GM12892 (cell line): ENCODE results near the gene LRRC75A.
"Not testable (repeated sequence)": the region's sequence is repeated elsewhere in the genome, so short reads cannot be mapped to it uniquely, and the experiment has no call there.

Experiments used
- DNase-seq: peaks from one replicate; pipeline ENCODE4 v3.0.0; 2011; ENCODE audit not compliant: insufficient read length
- FAIRE-seq: peaks from 2 replicates; lab custom pipeline; 2011; peaks lifted over from hg19 to GRCh38; lab: Jason Lieb, UNC
- POLR2A ChIP-seq: IDR thresholded peaks from 2 replicates; pipeline ENCODE4 v1.6.1; 2011; ENCODE audit warnings: low read depth, low read length, control low read depth
- POLR2AphosphoS5 ChIP-seq: IDR thresholded peaks from 2 replicates; pipeline ENCODE4 v1.6.1; 2011; ENCODE audit warnings: low read depth, low read length, control low read depth
- TAF1 ChIP-seq: IDR thresholded peaks from 2 replicates; pipeline ENCODE4 v1.6.1; 2011; ENCODE audit warnings: low read depth, mild to moderate bottlenecking, control low read depth, low read length, borderline replicate concordance

Gene LRRC75A

DNA sequence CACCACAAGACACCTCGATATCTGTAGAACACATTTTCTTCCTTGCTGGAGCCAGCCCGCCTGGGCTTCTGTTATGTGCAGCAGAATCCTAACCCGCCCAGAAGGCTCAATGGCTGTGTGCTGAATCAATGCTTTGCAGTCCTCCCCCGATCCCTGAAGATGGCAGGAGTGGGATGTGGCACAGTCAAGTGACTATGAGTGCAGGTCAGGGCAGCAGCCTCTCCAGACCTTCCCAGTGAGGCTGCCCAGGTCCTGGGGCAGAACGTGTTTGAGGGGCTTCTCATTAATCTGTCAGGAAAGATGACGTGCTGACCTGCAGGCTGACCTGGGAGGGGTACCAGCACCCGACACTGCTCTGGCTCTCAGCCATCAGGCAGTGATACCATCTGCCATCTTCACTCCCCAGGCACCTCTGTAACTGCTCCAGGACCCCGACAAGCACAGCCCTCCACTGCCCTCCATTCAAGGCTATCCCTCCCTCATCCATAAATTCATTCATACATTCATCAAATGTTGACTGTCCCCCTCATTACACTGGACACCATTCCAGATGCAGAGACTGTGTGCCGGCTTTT is 35.2 kb downstream of the LRRC75A start:
- DNase-seq, result no peak
- no peak for FAIRE-seq
- no peak for TF ChIP-seq POLR2AphosphoS5
- TF ChIP-seq POLR2A, result no peak
- TF ChIP-seq TAF1, result no peak

DNA sequence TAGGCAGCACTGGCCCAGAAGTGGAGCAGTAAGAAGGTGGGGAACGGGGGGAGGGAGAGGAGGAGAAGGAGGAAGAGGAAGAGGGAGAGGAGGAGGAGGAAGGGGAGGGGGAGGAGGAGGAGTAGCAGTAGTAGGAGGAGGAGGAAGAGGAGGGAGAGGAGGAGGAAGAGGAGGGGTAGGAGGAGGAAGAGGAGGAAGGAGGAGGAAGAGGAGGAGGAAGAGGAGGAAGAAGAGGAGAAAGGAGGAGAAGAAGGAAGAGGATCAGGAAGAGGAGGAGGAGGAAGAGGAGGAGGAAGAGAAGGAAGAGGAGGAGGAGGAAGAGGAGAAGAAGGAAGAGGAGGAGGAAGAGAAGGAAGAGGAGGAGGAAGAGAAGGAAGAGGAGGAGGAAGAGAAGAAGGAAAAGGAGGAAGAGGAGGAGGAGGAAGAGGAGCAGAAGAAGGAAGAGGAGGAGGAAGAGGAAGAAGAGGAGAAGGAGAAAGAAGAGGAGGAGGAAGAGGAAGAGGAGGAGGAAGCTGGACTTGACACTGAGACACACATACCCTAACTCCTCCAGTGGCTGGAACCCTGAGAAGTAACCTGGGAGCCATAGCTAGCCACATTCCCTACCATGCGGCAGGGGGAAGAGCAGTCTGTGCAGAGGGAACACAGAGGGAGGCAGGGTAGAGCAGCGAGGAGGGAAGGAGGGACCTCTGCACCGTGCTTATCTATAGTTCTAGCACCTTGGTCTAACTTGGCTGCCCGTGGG is 35.8 kb downstream of the LRRC75A start:
- DNase-seq (no peak), FAIRE-seq (no peak)
- TF ChIP-seq TAF1 (no peak), POLR2AphosphoS5 (no peak), POLR2A (no peak)

DNA sequence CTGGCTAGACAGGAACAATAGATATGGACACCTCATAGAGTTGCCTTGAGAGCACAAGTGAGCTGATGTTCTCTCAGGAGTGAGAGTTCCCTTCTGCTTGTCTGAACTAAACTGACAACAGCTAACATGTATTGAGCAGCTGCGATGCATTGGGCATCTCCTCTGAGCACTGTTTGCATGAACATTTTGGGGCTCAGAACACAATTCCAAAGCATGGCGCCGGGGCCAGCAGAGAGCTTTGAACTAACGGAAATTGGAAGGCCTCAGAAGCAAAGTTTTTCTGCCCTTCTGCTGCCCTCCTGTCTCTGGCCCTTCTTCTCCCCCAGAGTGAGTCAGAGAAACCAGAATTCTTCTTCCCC is 38.5 kb downstream of the LRRC75A start:
- peak; percentile 42 for FAIRE-seq

DNA sequence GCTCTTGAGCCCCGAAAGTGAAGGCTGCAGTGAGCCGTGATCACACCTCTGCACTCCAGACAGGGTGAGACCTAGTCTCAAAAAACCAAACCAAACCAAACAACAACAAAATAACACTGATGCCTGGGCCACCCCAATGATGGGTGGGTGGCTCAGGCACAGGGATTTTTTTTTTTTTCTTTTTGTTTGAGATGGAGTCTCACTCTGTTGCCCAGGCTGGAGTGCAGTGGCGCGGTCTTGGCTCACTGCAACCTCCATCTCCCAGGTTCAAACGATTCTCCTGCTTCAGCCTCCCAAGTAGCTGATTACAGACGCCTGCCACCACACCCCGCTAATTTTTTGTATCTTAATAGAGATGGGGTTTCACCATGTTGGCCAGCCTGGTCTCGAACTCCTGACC is 39.7 kb downstream of the LRRC75A start:
- DNase-seq, FAIRE-seq: not testable (repeated sequence)

More for the DNA sequence above, 38.5 kb downstream of the LRRC75A start:
- TF ChIP-seq POLR2AphosphoS5 (no peak), POLR2A (no peak), TAF1 (no peak)
- DNase-seq, result no peak

DNA sequence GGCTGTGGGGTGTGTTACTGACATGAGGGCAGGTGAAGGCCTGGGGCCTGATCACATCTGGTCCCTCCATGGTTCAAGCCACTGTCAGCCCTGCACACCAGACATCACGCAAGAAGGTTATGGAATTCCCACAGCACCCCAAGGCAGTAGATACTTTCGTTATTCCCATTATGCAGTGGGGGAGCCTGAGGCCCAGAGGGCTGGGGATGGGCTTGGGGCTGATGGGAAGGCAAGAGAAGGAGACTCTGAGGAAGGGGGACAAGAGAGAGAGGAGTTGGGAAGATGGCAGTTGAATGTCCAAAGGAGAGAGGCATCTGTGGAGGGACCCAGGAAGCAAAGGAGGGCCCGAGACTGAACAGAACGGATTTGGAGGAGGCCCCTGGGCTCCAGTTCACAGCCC is 42.0 kb downstream of the LRRC75A start:
- TF ChIP-seq POLR2A (no peak), POLR2AphosphoS5 (no peak), TAF1 (no peak)
- DNase-seq (no peak), FAIRE-seq (no peak)

DNA sequence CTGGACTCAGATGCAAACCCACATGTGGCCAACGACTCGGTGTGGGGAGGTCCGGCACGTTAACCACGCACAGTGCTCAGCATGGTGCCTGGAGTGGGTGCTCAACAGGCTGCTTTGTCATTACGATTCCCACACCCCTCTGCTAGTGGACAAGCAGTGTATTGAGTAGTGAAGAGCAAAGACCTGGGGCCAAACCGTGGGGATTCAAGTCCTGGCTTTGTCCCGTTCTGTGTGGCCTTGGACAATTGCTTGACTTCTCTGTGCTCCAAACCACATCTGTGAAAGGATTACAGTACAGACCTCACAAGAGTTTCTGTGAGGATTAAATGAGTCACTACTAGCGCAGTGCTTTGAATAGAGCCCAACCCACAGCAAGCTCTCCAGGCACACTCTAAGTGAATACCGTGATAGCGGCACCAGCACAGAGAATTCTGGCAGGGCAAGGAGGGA is 42.8 kb downstream of the LRRC75A start:
- FAIRE-seq, result no peak
- DNase-seq, result no peak
- TF ChIP-seq POLR2A (no peak), POLR2AphosphoS5 (no peak), TAF1 (no peak)

DNA sequence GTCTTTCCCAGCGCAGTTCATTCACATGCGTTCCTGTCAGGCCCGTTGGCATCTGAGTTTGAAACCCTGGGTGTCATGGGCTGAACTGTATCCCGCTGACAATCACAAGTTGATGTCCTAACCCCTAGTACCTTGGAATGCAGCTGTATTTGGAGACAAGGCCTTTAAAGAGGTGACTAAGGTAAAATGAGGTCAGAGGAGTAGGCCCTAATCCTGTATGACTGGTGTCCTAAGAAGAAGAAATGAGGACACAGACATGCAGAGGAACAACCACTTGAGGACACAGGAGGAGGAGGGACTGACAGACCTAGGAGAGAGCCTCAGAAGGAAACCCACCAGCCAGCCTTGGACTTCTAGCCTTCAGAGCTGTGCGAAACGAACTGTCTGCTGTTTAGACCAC is 43.5 kb downstream of the LRRC75A start:
- no peak for FAIRE-seq
- no peak for TF ChIP-seq POLR2A
- TF ChIP-seq TAF1, result no peak
- TF ChIP-seq POLR2AphosphoS5, result no peak
- no peak for DNase-seq

DNA sequence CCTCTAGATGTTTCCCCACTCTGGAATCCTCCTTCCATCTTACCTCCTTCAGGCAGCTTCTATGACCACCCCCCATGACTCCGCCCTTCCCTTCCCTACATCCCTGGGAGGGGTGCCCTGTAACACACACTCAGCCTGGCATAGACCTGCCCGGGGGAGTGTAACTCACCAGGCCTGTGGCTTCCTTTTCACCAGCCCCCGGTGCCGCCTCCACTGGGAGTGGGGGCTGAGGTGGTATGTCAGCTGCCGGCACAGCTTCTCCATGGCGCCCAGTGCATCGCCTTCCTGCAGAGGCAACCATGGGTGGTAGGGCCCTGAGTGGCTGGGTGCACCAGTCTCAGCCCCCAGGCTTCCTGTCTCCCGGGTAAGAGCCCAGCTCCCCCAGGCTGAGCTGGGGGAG is 44.3 kb downstream of the LRRC75A start:
- no peak for DNase-seq
- no peak for FAIRE-seq
- no peak for TF ChIP-seq POLR2A

DNA sequence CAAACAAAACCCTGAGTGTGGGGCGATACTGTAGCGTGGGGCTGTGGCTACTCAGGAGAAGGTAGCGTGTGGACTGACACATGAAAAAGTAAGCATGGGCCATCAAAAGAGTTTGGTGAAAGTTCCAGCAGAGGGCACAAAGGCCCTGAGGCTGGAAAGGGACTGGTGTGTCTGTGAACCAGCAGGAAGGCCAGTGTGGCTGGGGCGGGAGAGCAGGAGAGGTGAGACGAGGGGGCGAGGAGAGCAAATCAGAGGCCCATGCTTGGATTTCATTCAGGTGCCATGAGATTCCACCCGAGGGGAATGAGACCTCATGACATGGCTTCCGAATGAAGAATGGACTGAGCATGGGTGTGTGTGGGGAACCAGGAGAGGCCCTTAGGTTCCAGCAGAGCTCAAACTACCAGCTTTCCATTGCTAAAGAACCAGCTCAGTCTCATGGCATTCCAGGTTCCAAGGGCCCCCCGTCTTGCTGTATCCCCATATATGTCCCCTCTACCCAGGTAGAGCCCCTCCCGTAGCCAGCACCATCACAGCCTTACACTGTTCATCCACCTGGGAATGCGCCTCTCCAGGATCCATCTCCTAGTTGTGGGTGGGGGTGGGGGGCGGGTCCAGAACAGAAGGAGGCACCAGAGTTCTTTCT is 45.5 kb downstream of the LRRC75A start:
- FAIRE-seq, result no peak
- TF ChIP-seq TAF1 (no peak), POLR2A (no peak), POLR2AphosphoS5 (no peak)
- no peak for DNase-seq

DNA sequence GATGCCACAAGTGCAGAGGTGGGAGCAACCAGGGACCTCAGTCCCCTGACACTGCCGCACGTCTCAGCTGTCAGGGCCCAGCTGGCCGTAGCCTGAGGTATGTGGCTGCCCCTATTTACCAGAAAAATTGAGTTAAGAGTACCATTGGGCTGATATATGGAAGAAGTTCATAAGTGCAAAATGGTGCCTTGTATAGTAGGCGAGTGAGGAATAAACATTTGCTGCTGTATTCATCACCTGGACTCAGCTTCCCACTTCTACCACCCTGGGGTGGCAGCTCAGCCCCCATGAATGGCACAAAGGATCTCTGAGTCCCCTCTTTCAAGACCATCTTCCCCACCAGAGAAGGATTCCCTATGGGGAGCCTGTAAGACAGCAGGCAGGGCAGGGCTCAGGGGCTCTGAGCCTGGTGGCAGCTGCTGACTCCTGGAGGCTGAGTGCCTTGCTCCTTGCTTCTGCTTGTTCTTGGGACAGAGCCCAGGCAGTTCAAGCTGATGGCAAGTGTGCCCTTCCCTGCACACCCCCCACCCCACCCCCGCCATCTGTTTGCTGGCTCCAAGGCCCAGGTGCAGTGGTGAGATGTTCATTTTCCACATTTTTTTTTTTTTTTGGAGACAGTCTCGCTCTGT is 47.6 kb downstream of the LRRC75A start:
- DNase-seq, result no peak
- FAIRE-seq, result no peak

DNA sequence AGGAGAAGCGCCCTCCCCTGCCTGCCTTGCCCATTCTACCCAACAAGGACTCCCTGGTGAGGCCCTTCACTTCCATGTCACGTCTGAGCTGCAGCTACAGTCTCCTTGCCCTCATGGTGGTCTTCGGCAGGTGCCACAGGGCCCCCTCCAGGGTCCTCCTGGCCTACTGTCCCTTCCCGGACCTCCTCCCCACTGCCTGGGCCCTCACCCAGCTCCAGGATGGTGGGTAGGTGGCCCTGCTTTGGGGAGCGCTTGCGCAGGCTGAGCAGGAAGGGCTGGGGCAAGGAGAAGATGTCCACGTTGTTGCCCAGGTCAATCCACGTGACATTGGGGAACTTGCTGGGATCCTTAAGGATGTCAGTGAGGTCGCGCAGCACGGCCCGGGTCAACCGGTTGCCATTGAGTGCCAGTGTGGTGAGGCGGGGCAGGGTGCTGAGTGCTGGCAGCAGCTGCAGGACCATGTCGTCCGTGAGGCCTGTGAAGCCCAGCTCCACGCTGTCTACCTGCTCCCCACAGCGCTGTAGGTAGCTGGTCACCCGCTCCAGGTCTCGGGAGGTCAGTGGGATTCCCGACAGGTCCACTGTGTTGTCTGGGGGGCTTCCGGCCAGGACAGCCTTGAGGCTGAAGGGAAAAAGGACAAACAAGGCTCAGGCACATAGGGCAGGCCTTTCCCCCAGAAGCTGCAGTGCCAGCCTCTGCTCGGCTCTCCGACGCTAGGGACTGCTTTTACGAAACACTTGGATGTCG is 48.3 kb downstream of the LRRC75A start:
- FAIRE-seq (no peak), DNase-seq (no peak)
- peak; percentile 61 for TF ChIP-seq POLR2AphosphoS5
- TF ChIP-seq TAF1, result no peak
- TF ChIP-seq POLR2A, result peak; percentile 81

More for the DNA sequence above, 47.6 kb downstream of the LRRC75A start:
- TF ChIP-seq TAF1 (no peak), POLR2A (no peak), POLR2AphosphoS5 (no peak)
